ENCODE data around the gene DCX.

- no peak for TF ChIP-seq CTCF (IDR thresholded peaks at IDR 0.05 in 4 of 5, conservative IDR thresholded peaks at IDR 0.05 in 1 of 5)
- TF ChIP-seq POLR2A (IDR thresholded peaks at IDR 0.05), result no peak
Measured at GRCh38 chrX:111365770-111366325, 46.1 kb downstream of the DCX start.
